HCT116 (cell line): ENCODE data around the gene PTPN13. TPM values are rescaled to one million over a fixed set of nuclear protein-coding genes. Genes with fewer than 3 reads are reported as not detected.

Source experiments
- ATAC-seq: fragments of 200-7000 bp; cut with Tn5 transposase; 2 replicates; pipeline ENCODE4 v1.9.1; 2020; ENCODE audit warnings: mild to moderate bottlenecking, moderate library complexity
- BruUV-seq: library from RNA; stranded (reverse); fragments of 400-500 nt; replicated peaks from 2 replicates; lab custom pipeline; 2021; lab: Mats Ljungman, UMichigan
- CTCF ChIA-PET: fragments of 300-600 bp; sonication (Branson Sonifier 250); formaldehyde crosslinking; loops from one replicate; lab custom pipeline; 2021; ENCODE audit warnings: antibody characterized with exemption; lab: Charles Lee
- POLR2A ChIA-PET: fragments of 300-600, 350-600 bp; sonication (Branson Sonifier 250); formaldehyde crosslinking; loops from one replicate; lab custom pipeline; 2021; ENCODE audit warnings: antibody characterized with exemption; lab: Charles Lee
- RAD21 ChIA-PET, 2 experiments: fragments of 300-600 bp; sonication (Branson Sonifier 250); formaldehyde crosslinking; loops; one replicate each; lab custom pipeline; 2023; ENCODE audit warnings: low total read pairs in 2 of 2; ENCODE audit not compliant: uncharacterized antibody in 2 of 2, unreplicated experiment in 2 of 2, low non-redundant PET in 1 of 2; lab: Charles Lee
- DNase-seq: peaks from one replicate; pipeline ENCODE4 v3.0.0-alpha.2; 2010; ENCODE audit warnings: low read depth, low spot score
- H2AFZ ChIP-seq: fragments of 200-600 bp; shearing (Covaris generic), sonication (generic); 2 replicates; pipeline ENCODE4 v1.6.1; 2017; ENCODE audit warnings: low read depth, mixed run types, mixed read lengths, antibody characterized with exemption, low read length; ENCODE audit not compliant: poor library complexity, severe bottlenecking
- H3K27ac ChIP-seq: 2 replicates; pipeline ENCODE4 v1.5.1; 2012; ENCODE audit warnings: low read depth, low read length
- H3K27me3 ChIP-seq: fragments of 200-600 bp; sonication (generic); 2 replicates; pipeline ENCODE4 v1.6.1; 2016; ENCODE audit warnings: mixed run types, low read length, mixed read lengths; ENCODE audit not compliant: insufficient read depth
- H3K36me3 ChIP-seq, 2 experiments: fragments of 200-500 bp in 1 of 2; fragments of 200-600 bp in 1 of 2; sonication (Bioruptor generic) in 1 of 2; sonication (generic) in 1 of 2; 2 replicates each; pipeline versions ENCODE4 v1.5.1 to v1.6.1; 2014 to 2016; ENCODE audit warnings: low read length in 2 of 2, inconsistent platforms in 1 of 2, mixed read lengths in 1 of 2, mixed run types in 1 of 2; ENCODE audit not compliant: insufficient read depth in 2 of 2, control insufficient read depth in 1 of 2
- H3K4me1 ChIP-seq, 2 experiments: fragments of 200-600 bp in 1 of 2; sonication (generic) in 1 of 2; 2 replicates each; pipeline versions ENCODE4 v1.5.1 to v1.6.1; 2012 to 2017; ENCODE audit warnings: low read length in 2 of 2, inconsistent platforms in 1 of 2, mild to moderate bottlenecking in 1 of 2, mixed read lengths in 1 of 2, mixed run types in 1 of 2, moderate library complexity in 1 of 2; ENCODE audit not compliant: insufficient read depth in 2 of 2, control insufficient read depth in 1 of 2
- H3K4me2 ChIP-seq: fragments of 200-600 bp; sonication (generic); 2 replicates; pipeline ENCODE4 v1.6.1; 2017; ENCODE audit warnings: mixed run types, low read length, mixed read lengths
- H3K4me3 ChIP-seq, 2 experiments: fragments of 200-600 bp in 1 of 2; sonication (generic) in 1 of 2; replicated peaks in 1 of 2; 2 replicates each; pipeline ENCODE4 v1.5.1; 2011 to 2016; ENCODE audit warnings: low read length in 2 of 2, control low read depth in 1 of 2, low read depth in 1 of 2, mild to moderate bottlenecking in 1 of 2, mixed read lengths in 1 of 2, mixed run types in 1 of 2
- H3K79me2 ChIP-seq: fragments of 200-600 bp; sonication (generic); 2 replicates; pipeline ENCODE4 v1.6.1; 2017; ENCODE audit warnings: mild to moderate bottlenecking, mixed run types, low read length, moderate library complexity, mixed read lengths; ENCODE audit not compliant: insufficient read depth
- H3K9ac ChIP-seq: fragments of 200-600 bp; sonication (generic); 2 replicates; pipeline ENCODE4 v1.6.1; 2016; ENCODE audit warnings: low read length, mixed read lengths
- H3K9me2 ChIP-seq: fragments of 200-600 bp; sonication (generic), shearing (Covaris generic); 2 replicates; pipeline ENCODE4 v1.6.1; 2017; ENCODE audit warnings: mixed run types, mild to moderate bottlenecking, moderate library complexity; ENCODE audit not compliant: insufficient read depth
- H3K9me3 ChIP-seq, 2 experiments: fragments of 200-500 bp in 1 of 2; fragments of 200-600 bp in 1 of 2; sonication (Bioruptor generic) in 1 of 2; sonication (generic) in 1 of 2; 2 replicates each; pipeline ENCODE4 v1.6.1; 2014 to 2017; ENCODE audit warnings: low read length in 2 of 2, mixed read lengths in 2 of 2, inconsistent platforms in 1 of 2, low read depth in 1 of 2, mild to moderate bottlenecking in 1 of 2, mixed run types in 1 of 2, moderate library complexity in 1 of 2; ENCODE audit not compliant: control insufficient read depth in 1 of 2, insufficient read depth in 1 of 2
- H4K20me1 ChIP-seq: fragments of 200-600 bp; sonication (generic), shearing (Covaris generic); 2 replicates; pipeline ENCODE4 v1.6.1; 2017; ENCODE audit warnings: mixed run types, mild to moderate bottlenecking, moderate library complexity; ENCODE audit not compliant: insufficient read depth
- ATF3 ChIP-seq: IDR thresholded peaks from 2 replicates; pipeline ENCODE4 v1.6.1; 2012
- CBX3 ChIP-seq: IDR thresholded peaks from 2 replicates; pipeline ENCODE4 v1.6.1; 2012; ENCODE audit warnings: low read depth
- CTCF ChIP-seq, 3 experiments: fragments of 200-600 bp in 1 of 3; sonication (generic) in 1 of 3; IDR thresholded peaks in 2 of 3; conservative IDR thresholded peaks in 1 of 3; 2 replicates each; pipeline ENCODE4 v1.5.1; 2012 to 2017; ENCODE audit warnings: low read depth in 2 of 3, low read length in 2 of 3, antibody characterized with exemption in 1 of 3, borderline replicate concordance in 1 of 3, control low read depth in 1 of 3, mild to moderate bottlenecking in 1 of 3, mixed read lengths in 1 of 3, mixed run types in 1 of 3, moderate library complexity in 1 of 3; ENCODE audit not compliant: insufficient read depth in 1 of 3
- ELF1 ChIP-seq: IDR thresholded peaks from 2 replicates; pipeline ENCODE4 v1.6.1; 2012; ENCODE audit warnings: low read depth, borderline replicate concordance
- EZH2 ChIP-seq: fragments of 200-600 bp; sonication (generic); IDR thresholded peaks from 2 replicates; pipeline ENCODE4 v1.6.1; 2017; ENCODE audit warnings: antibody characterized with exemption, mixed run types
- MAX ChIP-seq: IDR thresholded peaks from 2 replicates; pipeline ENCODE4 v1.6.1; 2012
- REST ChIP-seq: IDR thresholded peaks from 2 replicates; pipeline ENCODE4 v1.6.1; 2012; ENCODE audit warnings: low read depth
- SRF ChIP-seq: IDR thresholded peaks from 2 replicates; pipeline ENCODE4 v1.6.1; 2012; ENCODE audit warnings: low read depth
- YY1 ChIP-seq: IDR thresholded peaks from 2 replicates; pipeline ENCODE4 v1.6.1; 2011; ENCODE audit warnings: low read length, low read depth, moderate library complexity, mild to moderate bottlenecking; ENCODE audit not compliant: insufficient replicate concordance; ENCODE audit errors: extremely low read depth
- ZBTB33 ChIP-seq: IDR thresholded peaks from 2 replicates; pipeline ENCODE4 v1.6.1; 2011; ENCODE audit warnings: mild to moderate bottlenecking, low read length, moderate library complexity; ENCODE audit not compliant: insufficient replicate concordance; ENCODE audit errors: extremely low read depth
- ZFX ChIP-seq: fragments of 450-650 bp; IDR thresholded peaks from 2 replicates; pipeline ENCODE4 v1.6.1; 2017
- intact Hi-C: fragments of 100-400 bp; cut with micrococcal nuclease; formaldehyde crosslinking; loops from 2 replicates; pipeline ENCODE4 v1.10.0; 2022
- total RNA-seq: library from RNA; stranded (reverse); gene quantifications from one replicate; pipeline ENCODE4 v1.2.1, GENCODE V29; 2021; ENCODE audit not compliant: unreplicated experiment

The PTPN13 gene
- total RNA-seq, 1 experiment from 2014 or later = 14.6 TPM

GRCh38 chr4:86757468-86757867, 163.4 kb downstream of the PTPN13 start:
- ChIA-PET POLR2A (no interaction called here), CTCF (no interaction called here), RAD21 (no interaction called here)
- TF ChIP-seq CTCF (IDR thresholded peaks at IDR 0.05 in 2 of 3, conservative IDR thresholded peaks at IDR 0.05 in 1 of 3; ENCODE audit: borderline replicate concordance in 1 of 3, insufficient read depth in 1 of 3, low read depth in 2 of 3, low read length in 2 of 3) (no peak), ZBTB33 (no peak), MAX (no peak), ATF3 (no peak), ELF1 (no peak), CBX3 (no peak), ZFX (no peak), EZH2 (no peak), SRF (no peak), REST (no peak), YY1 (no peak)
- Histone ChIP-seq H3K4me2 (no peak overlapping the region), H3K36me3 (no peaks in the 10 kb centered on the region), H3K27me3 (no peaks in the 10 kb centered on the region), H3K9me2 (no peaks in the 10 kb centered on the region), H3K4me1 (no peaks in the 10 kb centered on the region), H3K9me3 (no peaks in the 10 kb centered on the region), H3K9ac (no peak overlapping the region), H4K20me1 (no peaks in the 10 kb centered on the region), H3K4me3 (no peak overlapping the region), H2AFZ (no peak overlapping the region), H3K79me2 (no peaks in the 10 kb centered on the region), H3K27ac (no peak overlapping the region)
- ATAC-seq (no peak), DNase-seq (no peak)
- intact Hi-C loops = no loop called here
- BruUV-seq = no TSS peak
